Right ventricle myocardium superior (tissue), 1 donor: ENCODE results near the gene PRKAB2. TPM values are rescaled to one million over a fixed set of nuclear protein-coding genes. Genes with fewer than 3 reads are reported as not detected.
"Not testable (repeated sequence)": the region's sequence is repeated elsewhere in the genome, so short reads cannot be mapped to it uniquely, and the experiment has no call there.

Source experiments
- ATAC-seq: fragments of 200-7000 bp; cut with Tn5 transposase; one replicate; pipeline ENCODE4 v1.9.1; 2020; ENCODE audit warnings: mild to moderate bottlenecking; ENCODE audit not compliant: poor library complexity
- DNase-seq: peaks from one replicate; pipeline ENCODE4 v3.0.0-alpha.2; 2020
- intact Hi-C: fragments of 100-400 bp; cut with DNase I; formaldehyde crosslinking; loops from one replicate; pipeline ENCODE4 v1.11.2; 2022
- total RNA-seq: library from RNA; stranded (reverse); fragmentation: NEBNext Ultra II Directional; extraction: Animal tissue kit (Norgen Biotek cat#: 25700); gene quantifications from one replicate; pipeline ENCODE4 v1.2.1, GENCODE V29; 2021
- donor health status: DM: no; HTN: yes; CAD: no; lungs with severe emphysema.

PRKAB2 gene
- total RNA-seq, 1 donor from 2014 or later: 49.0 TPM

- ATAC-seq (no peak), DNase-seq (no peak)
- intact Hi-C loops: no loop called here
These were observed 56.8 kb downstream of the PRKAB2 start for GRCh38 chr1:147115496-147115895.

- DNase-seq, intact Hi-C loops, ATAC-seq: not testable (repeated sequence)
These were observed 57.2 kb downstream of the PRKAB2 start for GRCh38 chr1:147115079-147115478.

- ATAC-seq, DNase-seq, intact Hi-C loops: not testable (repeated sequence)
These were observed 57.9 kb downstream of the PRKAB2 start for GRCh38 chr1:147114353-147114752.

GRCh38 chr1:147111381-147112130, 60.7 kb downstream of the PRKAB2 start:
- intact Hi-C loops: no loop called here
- ATAC-seq (no peak), DNase-seq (no peak)

- intact Hi-C loops: no loop called here
- no peak for DNase-seq
- no peak for ATAC-seq
These were observed 61.4 kb downstream of the PRKAB2 start for GRCh38 chr1:147110872-147111271.

GRCh38 chr1:147110434-147110833, 61.8 kb downstream of the PRKAB2 start:
- no peak for DNase-seq
- intact Hi-C loops: no loop called here
- ATAC-seq: no peak

GRCh38 chr1:147109762-147110161, 62.5 kb downstream of the PRKAB2 start:
- DNase-seq (no peak), ATAC-seq (no peak)
- intact Hi-C loops: no loop called here

- DNase-seq (no peak), ATAC-seq (no peak)
- intact Hi-C loops: no loop called here
These were observed 63.2 kb downstream of the PRKAB2 start for GRCh38 chr1:147109041-147109440.

GRCh38 chr1:147106407-147106881, 65.8 kb downstream of the PRKAB2 start:
- ATAC-seq, DNase-seq, intact Hi-C loops: not testable (repeated sequence)

GRCh38 chr1:147105909-147106308, 66.4 kb downstream of the PRKAB2 start:
- DNase-seq: no peak
- intact Hi-C loops: no loop called here
- ATAC-seq: no peak

Other genes with a start within 250 kb of the PRKAB2 start
- gene NBPF12, start 234.1 kb downstream of the PRKAB2 start, total RNA-seq: 2.9 TPM
- gene FMO5, start 52.9 kb upstream of the PRKAB2 start, total RNA-seq: 8.5 TPM
- gene CHD1L, start 70.2 kb upstream of the PRKAB2 start, total RNA-seq: 8.2 TPM